NCI-H524 (cell line): ENCODE results near the gene AUTS2.

Experiments
- DNase-seq, 2 experiments: peaks; one replicate each; lab custom pipeline; 2025; lab: John Stamatoyannopoulos, UW

Gene AUTS2

GRCh38 chr7:70597066-70597465 lies 998.8 kb downstream of the AUTS2 start:
- peak in 1 of 2 experiments; percentile 34 for DNase-seq

- DNase-seq: no peak
Measured at GRCh38 chr7:70598976-70599375, 1000.7 kb downstream of the AUTS2 start.

- DNase-seq: no peak
Measured at GRCh38 chr7:70599446-70600190, 1001.3 kb downstream of the AUTS2 start.

DNA sequence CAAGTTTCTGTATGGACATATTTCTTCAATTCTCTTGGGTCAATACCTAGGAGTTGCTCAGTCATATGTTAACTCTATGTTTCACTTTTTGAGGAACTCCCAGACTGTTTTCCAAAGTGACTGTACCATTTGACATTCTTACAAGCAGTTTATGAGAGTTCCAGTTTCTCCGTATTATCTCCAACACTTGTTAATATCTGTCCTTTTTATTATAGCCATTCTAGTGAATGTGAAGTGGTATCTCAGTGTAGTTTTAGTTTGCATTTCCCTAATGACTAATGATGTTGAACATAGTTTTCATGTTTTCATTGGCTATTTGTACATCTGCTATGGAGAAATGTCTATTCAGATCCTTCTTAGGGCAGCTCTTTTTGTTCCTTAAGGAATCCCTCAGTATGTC lies 1002.7 kb downstream of the AUTS2 start:
- no peak for DNase-seq

GRCh38 chr7:70602117-70602516 lies 1003.8 kb downstream of the AUTS2 start:
- no peak for DNase-seq

- no peak for DNase-seq
Measured at GRCh38 chr7:70607281-70607680, 1009.0 kb downstream of the AUTS2 start.

DNA sequence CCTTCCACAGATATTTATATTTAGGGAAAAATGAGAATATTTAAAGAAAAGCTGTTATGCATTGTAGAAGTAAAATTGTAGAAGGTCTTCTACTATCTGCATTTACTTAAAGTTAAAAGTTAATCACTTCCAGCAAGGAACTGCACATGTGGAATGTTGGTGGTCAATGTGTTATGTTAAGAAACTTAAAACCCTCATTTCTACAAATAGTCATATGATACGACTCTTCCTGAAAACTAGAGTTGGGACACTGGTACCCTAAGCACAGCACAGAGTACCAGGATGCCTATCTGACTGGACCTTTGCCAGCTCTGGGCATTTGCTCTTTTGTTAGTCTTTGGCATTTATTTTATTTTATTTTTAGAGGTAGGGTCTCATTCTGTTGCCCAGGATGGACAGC lies 1009.5 kb downstream of the AUTS2 start:
- no peak for DNase-seq

DNA sequence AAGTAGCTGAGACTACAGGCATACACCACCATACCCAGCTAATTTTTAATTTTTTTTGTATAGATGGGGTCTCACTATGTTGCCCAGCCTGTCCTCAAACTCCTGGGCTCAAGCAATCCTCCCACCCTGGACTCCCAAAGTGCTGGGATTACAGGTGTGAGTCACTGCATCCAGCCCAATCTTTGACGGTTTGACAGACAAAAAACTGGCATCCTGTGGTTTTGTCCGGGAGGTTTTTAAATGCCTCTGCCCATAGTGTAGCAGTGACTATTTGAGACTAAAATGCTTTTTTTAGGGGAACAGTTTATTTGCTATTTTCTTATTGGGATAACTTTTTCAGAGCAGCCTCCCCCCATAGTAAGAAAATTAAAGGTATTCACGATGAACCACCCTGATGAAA lies 1010.0 kb downstream of the AUTS2 start:
- no peak for DNase-seq

GRCh38 chr7:70612811-70613210 lies 1014.5 kb downstream of the AUTS2 start:
- no peak for DNase-seq

- peak; percentile 97 to 98 for DNase-seq
Measured at GRCh38 chr7:70614237-70615045, 1016.2 kb downstream of the AUTS2 start.

DNA sequence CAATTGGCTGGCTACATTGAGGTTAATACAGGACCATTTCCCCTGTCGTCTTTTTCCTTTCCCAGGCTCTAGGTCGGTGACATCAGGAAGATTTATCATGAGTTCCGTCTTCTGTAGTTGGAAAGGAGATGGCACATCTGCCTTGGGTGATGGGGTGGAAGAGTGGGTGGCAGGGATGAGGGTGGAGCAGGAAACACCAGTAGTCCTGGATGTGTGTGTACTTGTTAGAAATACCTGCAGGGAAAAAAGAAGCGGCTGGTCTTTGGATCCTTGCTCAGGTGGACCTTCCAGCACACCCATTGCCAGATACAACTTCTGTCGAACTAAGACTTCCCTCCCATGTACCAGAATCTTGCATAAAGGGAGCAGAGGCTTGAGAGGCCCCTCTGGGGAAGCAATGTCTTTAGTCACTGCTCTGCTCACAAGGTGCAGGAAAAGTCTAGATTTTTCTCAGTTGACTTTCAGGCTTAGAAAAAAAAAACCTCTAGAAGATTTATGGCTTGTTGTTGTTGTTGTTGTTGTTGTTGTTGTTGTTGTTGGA lies 1016.9 kb downstream of the AUTS2 start:
- DNase-seq: no peak

DNA sequence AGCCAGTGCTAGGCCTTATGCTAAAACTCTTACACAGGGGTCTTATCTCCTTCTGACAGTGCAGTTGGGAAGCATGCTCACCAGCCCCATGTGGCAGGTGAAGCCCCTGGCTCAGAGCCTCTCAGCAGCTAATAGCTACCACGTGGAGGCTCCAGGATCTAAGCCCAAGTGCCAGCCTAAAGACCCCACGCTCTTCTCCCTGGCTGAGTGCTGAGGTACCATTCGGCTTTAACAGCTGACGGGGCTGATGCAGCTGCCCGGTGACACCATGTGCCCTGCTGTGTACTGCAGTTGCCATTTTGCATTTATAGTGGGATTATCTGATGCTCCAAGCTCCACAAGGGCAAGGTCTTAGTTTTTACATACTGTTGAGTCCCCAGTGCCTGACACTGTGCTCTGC lies 1017.9 kb downstream of the AUTS2 start:
- peak; percentile 56 to 80 for DNase-seq

- no peak for DNase-seq
Measured at GRCh38 chr7:70616821-70617220, 1018.5 kb downstream of the AUTS2 start.

GRCh38 chr7:70618020-70618551 lies 1019.8 kb downstream of the AUTS2 start:
- peak in 1 of 2 experiments; percentile 32 for DNase-seq

DNA sequence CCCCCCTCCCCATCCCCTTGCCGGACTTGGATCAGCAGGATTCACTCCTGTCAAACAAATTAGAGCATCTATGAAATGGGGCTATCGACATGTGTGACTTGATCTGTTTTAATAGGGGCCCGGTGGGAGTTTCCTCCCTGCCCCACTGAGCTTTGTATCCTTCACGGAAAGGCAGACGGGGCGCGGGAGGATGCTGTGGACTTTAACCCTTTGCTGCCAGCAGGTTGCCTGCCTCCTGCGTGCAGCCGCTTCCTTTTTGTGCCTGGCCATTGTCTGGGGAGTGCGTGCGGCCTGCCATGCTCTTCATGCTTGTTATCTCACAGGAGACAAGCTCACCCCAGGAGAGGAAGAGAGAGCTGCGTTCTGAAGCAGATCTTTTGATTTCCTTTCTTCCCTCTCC lies 1020.9 kb downstream of the AUTS2 start:
- DNase-seq: no peak

DNA sequence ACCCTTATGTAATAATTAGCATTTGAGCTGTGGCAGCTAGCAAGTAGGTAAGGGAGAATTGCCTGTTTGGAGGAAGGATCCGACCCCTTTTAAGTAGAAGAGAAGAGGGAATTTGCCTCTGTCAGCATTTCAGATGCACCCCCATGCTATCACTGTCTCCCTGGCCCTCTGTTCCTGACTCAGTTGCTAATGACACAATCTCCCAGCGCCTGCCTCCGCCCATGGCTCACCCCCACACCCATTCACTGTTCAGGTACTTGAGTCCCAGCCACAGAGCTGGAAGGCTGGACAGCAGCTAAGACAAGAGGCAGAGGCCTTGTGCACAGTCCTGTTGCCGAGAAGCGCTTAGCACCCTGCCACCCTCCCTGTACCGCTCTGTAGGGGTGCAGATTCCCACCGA lies 1021.4 kb downstream of the AUTS2 start:
- DNase-seq: no peak

GRCh38 chr7:70620333-70621055 lies 1022.2 kb downstream of the AUTS2 start:
- DNase-seq: no peak

DNA sequence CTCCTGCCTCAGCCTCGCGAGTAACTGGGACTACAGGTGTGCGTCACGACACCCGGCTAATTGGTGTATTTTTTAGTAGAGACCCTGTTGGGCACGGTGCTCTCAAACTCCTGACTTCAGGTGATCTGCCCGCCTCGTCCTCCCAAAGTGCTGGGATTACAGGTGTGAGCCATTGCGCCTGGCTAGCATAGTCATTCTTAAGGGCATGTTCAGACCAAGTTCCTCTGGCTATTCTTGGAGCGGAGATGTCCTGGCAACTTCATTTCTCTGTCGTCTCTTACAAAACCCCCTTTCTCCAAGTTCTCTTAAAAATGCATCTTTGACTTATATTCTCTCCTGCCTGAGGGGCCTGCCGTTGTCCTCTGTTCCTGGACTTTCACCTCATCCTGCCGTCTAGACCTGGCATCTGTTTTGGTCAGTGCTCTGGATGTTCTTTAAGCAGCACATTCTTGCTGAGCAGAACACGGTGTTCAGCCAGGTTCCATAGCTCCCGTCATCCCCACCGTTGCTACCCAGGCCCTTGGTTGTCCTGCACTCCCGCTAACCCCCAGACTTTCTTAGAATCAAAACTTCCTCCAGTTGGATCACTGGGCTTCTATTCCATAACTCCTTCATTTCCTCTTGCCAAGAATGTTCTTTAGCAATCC lies 1023.8 kb downstream of the AUTS2 start:
- no peak for DNase-seq

DNA sequence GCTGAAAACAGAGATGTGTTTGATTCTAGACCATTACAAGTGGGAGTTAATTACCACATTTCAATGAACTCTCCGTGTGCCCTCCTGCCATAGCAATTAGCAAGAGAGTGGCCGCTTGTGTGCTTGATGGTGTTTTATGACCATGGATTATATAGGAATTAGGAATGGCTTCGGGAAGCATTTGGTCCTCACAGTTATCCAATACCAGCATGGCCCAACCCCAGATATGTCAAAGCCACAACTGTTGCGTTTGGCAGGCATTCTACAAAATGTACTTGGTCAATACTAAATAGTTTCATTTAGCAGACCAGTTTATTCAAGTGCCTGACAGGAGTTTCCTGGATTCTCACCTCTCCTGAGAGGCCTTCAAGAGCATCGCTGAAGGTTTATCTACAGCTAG lies 1024.7 kb downstream of the AUTS2 start:
- no peak for DNase-seq

DNA sequence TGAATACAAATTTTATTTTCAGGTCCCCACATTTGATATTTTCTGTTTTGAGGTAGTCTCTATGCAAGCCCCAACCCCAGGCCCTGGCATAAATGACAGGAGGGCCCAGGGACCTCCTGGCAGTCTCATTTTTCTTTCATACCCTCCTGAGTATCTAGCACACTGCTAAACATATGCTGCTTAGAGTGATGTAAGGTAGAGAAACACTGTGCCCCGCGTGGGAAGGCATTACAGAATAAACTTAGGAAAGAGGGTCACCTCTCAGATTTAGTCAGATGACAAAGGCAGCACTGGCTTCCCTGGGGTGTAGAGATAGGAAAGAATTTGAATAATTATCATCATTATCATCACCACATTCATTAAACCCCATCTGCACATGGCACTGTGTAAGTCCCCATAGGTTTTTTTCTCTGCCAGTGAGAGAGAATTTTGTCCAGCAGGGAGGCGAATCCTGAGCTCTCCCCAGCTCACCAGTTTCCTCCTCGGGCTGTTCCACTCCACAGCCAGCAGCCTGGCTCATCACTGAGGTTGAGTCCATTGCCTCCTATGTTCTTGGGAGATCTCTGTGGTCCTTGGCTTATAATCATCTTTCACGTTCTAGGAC lies 1026.3 kb downstream of the AUTS2 start:
- DNase-seq: peak in 1 of 2 experiments; percentile 29

- no peak for DNase-seq
Measured at GRCh38 chr7:70627461-70627860, 1029.2 kb downstream of the AUTS2 start.
